IPS-NIHi11 (cell line): ENCODE results near the gene FAM114A1.

Experiments
- DNase-seq: peaks from one replicate; pipeline ENCODE4 v3.0.0; 2012; ENCODE audit warnings: mixed read lengths, low spot score

The FAM114A1 gene

GRCh38 chr4:38867478-38868058 lies at the start of gene FAM114A1:
TSS of gene FAM114A1 (plus strand) at chr4:38867806. CDS start at chr4:38878079, 10,273 bp downstream.
- DNase-seq, result peak; percentile 88

- no peak for DNase-seq
Measured at GRCh38 chr4:38818441-38818976, 49.1 kb upstream of the FAM114A1 start.

- DNase-seq, result no peak
Measured at GRCh38 chr4:38819569-38819968, 48.0 kb upstream of the FAM114A1 start.

- no peak for DNase-seq
Measured at GRCh38 chr4:38820329-38821061, 47.1 kb upstream of the FAM114A1 start.

- DNase-seq, result no peak
Measured at GRCh38 chr4:38821739-38822138, 45.9 kb upstream of the FAM114A1 start.

GRCh38 chr4:38822748-38823303 lies 44.8 kb upstream of the FAM114A1 start:
- DNase-seq, result no peak

GRCh38 chr4:38823766-38824165 lies 43.8 kb upstream of the FAM114A1 start:
- DNase-seq, result no peak

GRCh38 chr4:38829237-38829636 lies 38.4 kb upstream of the FAM114A1 start:
- no peak for DNase-seq

- DNase-seq, result no peak
Measured at GRCh38 chr4:38831653-38832052, 36.0 kb upstream of the FAM114A1 start.

- DNase-seq, result no peak
Measured at GRCh38 chr4:38832206-38832605, 35.4 kb upstream of the FAM114A1 start.

GRCh38 chr4:38832624-38833528 lies 34.7 kb upstream of the FAM114A1 start:
- no peak for DNase-seq

GRCh38 chr4:38834570-38834969 lies 33.0 kb upstream of the FAM114A1 start:
- no peak for DNase-seq

- no peak for DNase-seq
Measured at GRCh38 chr4:38837334-38837733, 30.3 kb upstream of the FAM114A1 start.

- no peak for DNase-seq
Measured at GRCh38 chr4:38837849-38838248, 29.8 kb upstream of the FAM114A1 start.

GRCh38 chr4:38842994-38843393 lies 24.6 kb upstream of the FAM114A1 start:
- DNase-seq, result no peak

- no peak for DNase-seq
Measured at GRCh38 chr4:38846015-38846414, 21.6 kb upstream of the FAM114A1 start.

- DNase-seq, result no peak
Measured at GRCh38 chr4:38855466-38855865, 12.1 kb upstream of the FAM114A1 start.

GRCh38 chr4:38856046-38856445 lies 11.6 kb upstream of the FAM114A1 start:
- no peak for DNase-seq

GRCh38 chr4:38856524-38857337 lies 10.9 kb upstream of the FAM114A1 start, which contains the start of gene TLR6:
TSS of gene TLR6 (minus strand) at chr4:38856817. CDS start at chr4:38829473, 27,344 bp downstream.
- DNase-seq, result peak; percentile 49

- DNase-seq, result no peak
Measured at GRCh38 chr4:38857354-38858096, 10.1 kb upstream of the FAM114A1 start.

- no peak for DNase-seq
Measured at GRCh38 chr4:38858097-38858420, 9.5 kb upstream of the FAM114A1 start.
